Umbilical cord (tissue), 2 donors: ENCODE data around the gene CDH15. TPM values are rescaled to one million over a fixed set of nuclear protein-coding genes. Genes with fewer than 3 reads are reported as not detected.
"Not testable (repeated sequence)": the region's sequence is repeated elsewhere in the genome, so short reads cannot be mapped to it uniquely, and the experiment has no call there.

ENCODE experiments used
- DNase-seq: peaks from one replicate; pipeline ENCODE4 v3.0.0-alpha.2; 2015; ENCODE audit warnings: low spot score
- total RNA-seq: library from RNA; depleted of rRNA; stranded (reverse); fragments of >200 nt; gene quantifications from one replicate; pipeline ENCODE4 v1.2.3, GENCODE V29; 2014; ENCODE audit warnings: low replicate concordance; ENCODE audit not compliant: insufficient read depth

Gene CDH15
- total RNA-seq, 1 donor from 2014 or later, result 0.48 TPM

DNA sequence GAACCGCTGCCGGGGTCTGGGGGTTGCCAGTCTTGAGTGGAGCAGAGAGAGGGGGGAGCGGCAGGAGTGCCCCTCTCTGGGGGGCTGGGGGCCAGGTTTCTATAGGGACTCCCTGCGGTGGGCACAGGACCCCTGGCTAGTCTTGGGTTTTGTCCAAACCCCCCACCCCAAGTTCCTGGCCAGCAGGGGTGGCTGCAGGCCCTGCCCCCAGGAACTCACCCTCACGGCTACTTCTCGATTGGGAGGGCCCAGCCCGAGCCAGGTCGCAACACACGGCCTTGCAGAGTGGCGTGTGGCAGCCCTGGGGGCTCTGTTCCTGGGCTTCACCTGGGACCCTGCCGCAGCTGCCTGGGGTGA, 601 bp downstream of the CDH15 start:
- no peak for DNase-seq

GRCh38 chr16:89172528-89173173, 1.1 kb downstream of the CDH15 start:
- no peak for DNase-seq

DNA sequence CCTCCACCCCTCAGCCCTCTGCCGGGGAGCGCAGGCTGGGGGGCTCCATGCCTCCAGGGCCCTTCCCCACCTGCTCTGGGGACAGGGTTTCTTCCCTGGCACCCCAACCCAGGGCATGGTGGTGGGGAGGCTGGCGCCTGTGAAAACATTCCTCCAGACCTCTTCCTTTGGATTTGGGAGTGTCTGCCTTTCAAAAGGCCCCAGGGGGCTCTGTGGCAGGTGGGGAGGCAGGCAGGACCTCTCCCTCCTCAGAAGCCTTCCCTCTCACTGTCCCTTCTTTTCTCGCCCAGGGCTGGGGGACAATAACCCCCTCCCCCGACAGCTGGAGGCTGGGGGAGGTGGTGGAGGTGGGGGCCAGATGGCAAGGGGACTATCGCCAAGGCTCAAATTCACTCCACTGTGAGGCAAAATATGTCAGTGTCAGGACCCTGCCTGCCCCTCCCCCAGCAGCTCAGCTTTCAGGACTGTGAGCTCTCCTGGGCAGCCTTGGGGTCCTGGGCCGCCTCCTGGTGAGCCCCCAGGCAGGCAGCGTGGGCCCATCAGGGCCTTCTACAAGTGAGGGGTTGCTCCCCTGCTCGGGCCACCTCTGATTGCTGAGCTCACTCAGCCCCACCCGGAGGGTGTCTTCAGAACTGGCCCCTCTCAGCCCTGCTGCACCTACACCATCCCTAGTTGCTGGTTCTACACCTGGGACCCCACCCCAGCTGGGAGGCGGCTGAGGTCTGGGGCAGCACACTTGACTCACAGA, 1.8 kb downstream of the CDH15 start:
- DNase-seq, result no peak

GRCh38 chr16:89174055-89174827, 2.7 kb downstream of the CDH15 start:
- no peak for DNase-seq

- no peak for DNase-seq
Measured at GRCh38 chr16:89174877-89175276, 3.3 kb downstream of the CDH15 start.

DNA sequence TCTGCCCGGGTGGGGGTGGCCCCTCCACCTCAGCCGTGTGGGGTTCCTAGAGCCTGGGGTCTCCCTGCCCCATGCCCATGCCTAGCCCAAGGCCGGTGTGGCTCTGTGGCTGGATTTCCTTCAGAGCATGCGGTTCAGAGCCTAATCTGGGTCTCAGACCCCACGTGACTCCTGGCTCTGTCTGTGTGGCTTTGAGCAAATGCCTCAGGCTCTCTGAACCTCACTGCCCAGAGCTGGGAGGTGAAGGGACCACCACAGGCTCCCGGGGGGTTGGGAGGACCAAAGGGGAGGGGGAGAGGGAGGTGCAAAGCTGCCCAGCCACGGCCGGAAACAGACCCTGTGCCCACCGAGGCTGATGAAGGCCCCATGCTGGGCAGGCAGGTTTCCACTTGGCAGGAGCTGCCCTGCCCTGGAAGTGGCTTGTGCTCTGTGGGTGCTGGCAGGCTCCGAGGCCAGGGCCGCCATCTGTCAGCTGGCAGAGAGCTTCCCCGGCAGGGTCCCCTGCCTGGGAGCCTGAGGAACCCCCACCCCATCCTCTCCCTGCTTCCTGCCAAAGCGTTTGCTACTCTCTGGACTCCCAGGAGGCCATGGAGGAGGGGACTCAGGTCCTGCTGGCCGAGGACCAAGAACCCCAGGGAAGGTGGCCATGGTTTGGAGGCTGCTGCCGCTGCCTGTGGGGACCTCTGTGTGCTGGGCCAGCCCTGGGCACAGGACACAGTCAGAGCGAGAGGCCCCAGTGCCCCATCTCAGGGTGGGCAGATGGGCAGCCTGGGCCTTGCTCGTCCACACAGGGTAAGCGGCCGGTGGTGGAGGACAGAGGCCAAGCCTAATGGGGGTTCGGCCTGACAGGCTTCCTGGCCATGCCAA, 4.0 kb downstream of the CDH15 start:
- DNase-seq, result no peak

- no peak for DNase-seq
Measured at GRCh38 chr16:89176147-89176690, 4.7 kb downstream of the CDH15 start.

GRCh38 chr16:89176717-89177116, 5.2 kb downstream of the CDH15 start:
- DNase-seq, result no peak

- DNase-seq, result no peak
Measured at GRCh38 chr16:89177501-89177900, 6.0 kb downstream of the CDH15 start.

DNA sequence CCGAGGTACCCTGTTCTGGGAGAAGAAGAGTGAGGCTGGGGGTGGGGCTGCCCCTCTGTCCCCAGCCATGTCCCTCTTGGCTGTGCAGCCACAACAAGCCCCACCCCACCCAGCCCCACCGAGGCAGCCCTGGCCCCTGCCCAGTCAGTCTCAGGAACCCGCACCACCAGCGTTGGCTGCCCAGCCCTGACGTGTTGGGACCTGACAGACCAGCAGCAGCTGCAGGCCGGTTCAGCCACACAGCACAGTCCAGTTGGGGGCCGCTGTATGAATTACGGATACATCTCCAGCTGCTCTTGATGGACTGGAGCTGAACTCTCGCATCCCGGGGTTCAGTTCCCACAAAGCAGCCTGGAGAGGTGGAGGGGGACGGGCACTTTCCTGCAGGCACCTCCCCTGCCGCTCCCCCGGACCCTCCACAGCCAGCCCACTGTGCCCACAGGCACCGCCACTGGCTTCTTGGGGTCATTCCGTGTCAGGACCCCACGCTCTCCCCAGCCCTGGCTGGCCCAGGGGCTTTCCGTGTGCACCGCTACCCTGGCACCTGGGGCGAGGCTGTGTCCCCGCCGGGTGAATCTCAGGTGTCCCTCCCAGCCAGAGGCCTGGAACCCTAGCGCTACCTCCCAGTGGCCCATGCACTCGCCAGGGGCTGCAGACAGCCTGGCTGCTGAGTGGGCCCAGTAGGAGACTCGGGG, 7.1 kb downstream of the CDH15 start:
- no peak for DNase-seq

DNA sequence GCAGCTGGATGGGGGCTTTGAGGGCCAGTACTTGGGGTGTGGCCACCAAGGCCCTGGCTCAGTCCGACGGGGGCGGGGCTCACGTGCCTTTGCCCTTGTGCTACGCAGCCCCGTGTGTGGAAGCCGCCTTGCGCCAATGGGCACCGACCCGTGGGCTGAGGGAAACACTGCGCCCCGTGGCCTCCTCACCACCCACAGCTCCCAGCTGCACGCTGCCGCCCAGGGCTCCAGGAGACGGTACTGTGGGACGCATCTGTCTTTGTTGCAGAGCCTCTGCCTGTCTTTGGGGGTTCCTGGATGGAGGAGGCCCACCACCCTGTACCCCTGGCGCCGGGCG, 7.6 kb downstream of the CDH15 start:
- no peak for DNase-seq

DNA sequence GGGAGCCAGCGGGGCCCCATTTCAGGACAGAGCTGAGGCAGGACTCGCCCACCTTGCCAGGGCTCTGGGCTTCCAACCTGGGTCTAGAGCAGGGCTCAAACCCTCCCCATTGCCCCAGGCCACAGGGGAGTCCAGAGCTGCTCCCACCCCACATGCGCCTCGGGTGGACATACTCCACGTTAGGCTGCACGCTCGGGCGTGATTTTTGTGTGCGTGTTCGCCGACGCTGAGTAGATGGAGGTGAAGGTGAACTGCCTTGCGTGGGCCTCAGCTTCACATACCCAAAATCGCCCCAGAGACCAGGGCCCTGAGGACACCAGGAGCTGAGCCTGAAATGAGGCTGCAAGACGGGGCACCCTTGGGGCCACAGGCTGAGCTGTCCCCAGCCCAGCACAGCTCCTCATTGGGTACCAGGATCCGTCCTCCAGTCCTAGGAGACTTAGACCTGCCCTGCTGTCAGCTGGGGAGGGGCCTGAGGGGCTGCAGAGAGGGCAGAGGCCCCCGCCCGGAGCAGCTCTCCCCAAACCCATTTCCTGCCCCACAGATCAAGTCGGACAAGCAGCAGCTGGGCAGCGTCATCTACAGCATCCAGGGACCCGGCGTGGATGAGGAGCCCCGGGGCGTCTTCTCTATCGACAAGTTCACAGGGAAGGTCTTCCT, 8.2 kb downstream of the CDH15 start:
- DNase-seq, result no peak

GRCh38 chr16:89183463-89183862, 11.9 kb downstream of the CDH15 start:
- DNase-seq, result no peak

GRCh38 chr16:89183975-89184676, 12.6 kb downstream of the CDH15 start:
- no peak for DNase-seq

- DNase-seq, result no peak
Measured at GRCh38 chr16:89184677-89184932, 13.1 kb downstream of the CDH15 start.

GRCh38 chr16:89184933-89185794, 13.6 kb downstream of the CDH15 start:
- DNase-seq, result no peak

GRCh38 chr16:89185887-89186592, 14.5 kb downstream of the CDH15 start:
- DNase-seq, result not testable (repeated sequence)

DNA sequence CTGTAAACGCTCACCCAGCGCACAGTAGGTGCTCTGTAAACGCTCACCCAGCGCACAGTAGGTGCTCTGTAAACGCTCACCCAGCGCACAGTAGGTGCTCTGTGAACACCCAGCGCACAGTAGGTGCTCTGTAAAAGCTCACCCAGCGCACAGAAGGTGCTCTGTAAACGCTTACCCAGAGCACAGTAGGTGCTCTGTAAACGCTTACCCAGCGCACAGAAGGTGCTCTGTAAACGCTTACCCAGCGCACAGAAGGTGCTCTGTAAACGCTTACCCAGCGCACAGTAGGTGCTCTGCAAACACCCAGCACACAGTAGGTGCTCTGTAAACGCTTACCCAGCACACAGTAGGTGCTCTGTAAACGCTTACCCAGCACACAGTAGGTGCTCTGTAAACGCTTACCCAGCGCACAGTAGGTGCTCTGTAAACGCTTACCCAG, 15.1 kb downstream of the CDH15 start:
- DNase-seq, result not testable (repeated sequence)
